NCI-H1092 (cell line): ENCODE results near the gene SIAH3.

Experiments
- DNase-seq: peaks from one replicate; lab custom pipeline; 2025; lab: John Stamatoyannopoulos, UW

SIAH3 gene

GRCh38 chr13:45742985-45743384, 108.6 kb downstream of the SIAH3 start:
- DNase-seq: no peak

GRCh38 chr13:45737571-45738017, 114.0 kb downstream of the SIAH3 start:
- DNase-seq: no peak

- peak; percentile 30 for DNase-seq
These were observed 118.2 kb downstream of the SIAH3 start for GRCh38 chr13:45733361-45733760.

- no peak for DNase-seq
These were observed 118.6 kb downstream of the SIAH3 start for GRCh38 chr13:45732916-45733315.

GRCh38 chr13:45731455-45731854, 120.1 kb downstream of the SIAH3 start:
- DNase-seq: no peak

GRCh38 chr13:45728759-45729158, 122.8 kb downstream of the SIAH3 start:
- no peak for DNase-seq
